GM19395 (cell line): ENCODE data around the gene STX17.
A peak's percentile ranks its signal among the peaks of the same experiment; 100 is the strongest.

Experiments used
- ATAC-seq: cut with Tn5 transposase; IDR thresholded peaks from one replicate; pipeline ENCODE4 v1.9.1; 2021; ENCODE audit warnings: mild to moderate bottlenecking, moderate library complexity; ENCODE audit not compliant: unreplicated experiment

The STX17 gene

DNA sequence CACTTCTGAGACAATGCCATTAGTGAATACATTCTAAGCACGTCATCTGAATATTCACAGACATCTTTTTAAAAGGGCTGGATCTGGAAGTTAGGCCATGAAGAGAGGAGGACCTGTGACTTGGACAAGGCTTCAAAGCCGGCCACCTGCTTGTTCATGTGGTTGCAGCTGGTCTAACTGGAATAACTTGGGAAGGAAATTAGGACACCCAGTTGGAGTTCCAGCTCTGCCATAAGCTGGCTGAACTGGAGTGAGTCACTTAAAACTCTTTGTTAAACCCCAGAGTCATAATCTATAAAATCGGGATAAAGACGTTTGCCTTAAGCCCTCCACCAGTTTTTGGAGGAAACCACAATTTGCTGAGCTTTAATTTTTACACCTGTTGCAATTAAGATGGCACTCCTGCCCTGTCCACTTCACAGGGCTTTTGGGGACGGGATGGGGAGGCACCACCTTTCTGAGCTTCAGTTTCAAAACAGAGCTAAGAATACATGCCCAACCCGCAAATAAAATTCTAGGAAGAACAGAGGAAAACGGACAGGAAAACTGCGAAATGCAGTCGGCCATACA, 536 bp upstream of the STX17 start:
- ATAC-seq, result peak; percentile 1

DNA sequence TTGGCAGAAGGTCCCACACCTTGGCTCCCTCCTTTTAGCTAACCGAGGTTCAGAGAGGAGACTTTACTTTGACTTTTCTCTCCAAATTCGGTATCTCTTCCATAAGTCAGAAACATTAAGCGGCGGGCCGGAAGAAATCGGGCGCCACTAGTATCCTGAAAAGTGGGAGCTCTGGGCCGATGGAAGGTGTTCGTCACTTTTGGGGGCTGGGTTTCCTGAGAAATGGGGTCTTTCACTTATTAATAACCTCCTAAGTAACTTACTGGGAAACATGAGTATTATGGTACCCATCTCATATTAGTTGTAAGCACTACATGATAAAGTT, 716 bp downstream of the STX17 start:
- no peak for ATAC-seq

DNA sequence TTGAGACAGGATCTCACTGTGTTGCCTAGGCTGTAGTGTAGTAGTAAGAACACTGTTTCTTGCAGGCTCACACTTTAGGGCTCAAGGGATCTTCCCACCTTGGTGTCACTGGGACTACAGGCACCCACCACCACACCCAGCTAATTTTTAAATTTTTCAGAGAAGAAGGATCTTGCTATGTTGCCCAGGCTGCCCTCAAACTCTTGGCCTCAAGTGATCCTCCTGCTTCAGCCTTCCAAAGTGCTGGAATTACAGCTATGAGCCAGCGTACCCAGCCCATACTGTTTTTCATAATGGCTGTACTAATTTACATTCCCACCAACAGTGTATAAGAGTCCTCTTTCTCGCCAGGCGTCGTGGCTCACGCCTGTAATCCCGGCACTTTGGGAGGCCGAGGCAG, 5.1 kb downstream of the STX17 start:
- ATAC-seq, result no peak

DNA sequence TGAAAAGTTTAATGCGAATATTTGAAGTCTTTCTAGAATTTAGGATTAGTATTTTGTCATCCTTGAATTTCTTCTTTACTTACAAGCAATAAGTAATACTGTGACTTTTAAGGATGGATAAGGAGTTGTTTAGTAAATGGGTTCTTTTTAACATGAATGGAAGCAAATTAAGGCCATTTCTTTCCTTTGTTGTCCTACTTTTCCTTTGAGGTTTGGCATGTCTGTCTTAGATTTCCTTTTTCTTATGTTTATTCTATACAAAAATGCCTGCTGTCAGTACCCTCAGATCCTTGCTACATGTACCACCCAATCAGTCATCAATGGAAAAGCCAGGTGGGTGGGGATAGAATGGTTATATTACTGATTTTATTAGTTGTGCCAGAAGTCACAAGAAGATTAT, 10.2 kb downstream of the STX17 start:
- ATAC-seq, result no peak

DNA sequence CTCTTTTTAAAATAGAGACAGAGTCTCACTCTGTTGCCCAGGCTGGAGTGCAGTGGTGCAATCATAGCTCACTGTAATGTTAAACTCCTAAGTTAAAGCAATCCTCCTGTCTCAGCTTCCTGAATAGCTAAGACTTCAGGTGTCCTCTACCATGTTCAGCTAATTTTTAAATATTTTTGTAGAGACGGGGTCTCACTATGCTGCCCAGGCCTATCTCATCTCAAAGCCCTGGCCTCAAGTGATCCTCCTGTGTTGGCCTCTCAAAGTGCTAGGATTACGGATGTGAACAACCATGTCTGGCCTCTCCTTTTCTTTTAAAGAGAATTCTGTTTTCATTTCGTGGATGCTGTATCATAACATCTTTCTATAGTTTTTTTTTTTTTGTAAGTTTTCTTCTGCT, 11.7 kb downstream of the STX17 start:
- ATAC-seq, result no peak

DNA sequence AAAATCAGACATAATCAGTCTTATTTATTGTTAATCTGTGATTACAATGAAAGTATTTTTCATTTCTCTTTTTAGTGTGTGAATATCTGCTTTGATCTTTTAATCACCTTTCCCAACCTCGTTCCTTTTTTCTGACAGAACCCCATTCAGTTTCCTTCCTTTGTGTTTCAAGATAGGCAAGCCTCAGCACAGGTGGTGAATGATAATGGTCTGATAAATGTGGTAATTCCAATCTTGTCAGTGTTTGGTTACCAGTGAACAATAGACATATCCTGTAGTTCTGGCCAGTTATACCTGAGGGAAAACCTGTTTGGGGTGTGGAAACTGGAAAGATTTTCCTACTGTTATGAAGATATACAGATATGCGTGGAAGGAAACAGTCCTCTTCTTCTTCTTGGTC, 13.5 kb downstream of the STX17 start:
- ATAC-seq, result no peak

DNA sequence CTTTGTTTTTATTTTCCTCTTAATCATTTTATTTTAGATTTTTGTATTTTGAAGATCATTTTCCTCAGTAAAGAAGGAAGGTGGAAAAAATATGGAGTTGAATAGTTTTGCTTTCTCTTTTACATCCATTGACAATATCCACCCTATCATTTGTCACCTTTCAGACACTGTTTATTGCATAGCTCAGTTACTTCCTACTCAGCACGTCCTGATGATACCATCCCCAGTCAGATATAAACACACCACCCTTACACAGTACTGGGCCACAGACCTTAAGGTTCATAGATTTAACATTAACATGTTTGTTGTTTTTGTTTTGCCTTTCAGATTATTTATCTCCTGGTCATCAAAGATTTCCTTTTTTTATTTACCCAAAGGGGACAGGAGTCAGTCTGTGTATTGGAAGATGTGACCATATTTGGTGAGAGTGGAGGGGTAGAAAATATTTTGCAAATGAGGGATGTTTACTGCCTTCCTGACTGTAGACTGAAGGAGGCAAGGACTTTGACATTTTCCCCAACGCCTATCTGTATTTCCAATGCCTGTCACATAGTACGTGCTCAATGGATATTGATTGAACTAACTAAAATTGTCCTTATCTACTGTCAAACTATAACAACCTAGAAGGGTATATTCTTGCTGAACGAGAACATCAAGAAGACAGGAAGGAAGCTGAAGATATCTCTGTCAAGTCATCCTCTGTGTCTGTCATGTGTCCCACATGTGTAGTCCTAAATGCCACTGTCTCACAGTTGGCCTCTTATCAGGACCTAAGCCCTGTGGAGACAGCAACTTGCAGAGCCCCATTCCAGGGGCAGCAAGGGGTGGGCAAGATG, 15.6 kb downstream of the STX17 start:
- no peak for ATAC-seq

DNA sequence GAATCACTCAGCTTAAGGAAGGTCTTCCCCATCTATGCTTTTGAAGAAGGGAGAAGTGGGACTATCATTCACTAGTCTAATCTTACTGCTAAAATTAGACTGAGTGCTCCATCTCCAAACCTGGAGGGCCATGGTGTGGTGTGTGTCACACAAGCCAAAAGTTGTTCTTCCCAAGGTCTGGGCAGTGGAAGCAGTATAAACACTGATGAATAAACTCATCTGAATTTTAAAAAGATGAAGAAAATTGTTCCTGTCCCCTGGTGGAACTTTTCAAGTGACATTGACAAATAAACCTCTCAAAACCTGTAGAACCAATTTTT, 16.2 kb downstream of the STX17 start:
- ATAC-seq, result no peak

DNA sequence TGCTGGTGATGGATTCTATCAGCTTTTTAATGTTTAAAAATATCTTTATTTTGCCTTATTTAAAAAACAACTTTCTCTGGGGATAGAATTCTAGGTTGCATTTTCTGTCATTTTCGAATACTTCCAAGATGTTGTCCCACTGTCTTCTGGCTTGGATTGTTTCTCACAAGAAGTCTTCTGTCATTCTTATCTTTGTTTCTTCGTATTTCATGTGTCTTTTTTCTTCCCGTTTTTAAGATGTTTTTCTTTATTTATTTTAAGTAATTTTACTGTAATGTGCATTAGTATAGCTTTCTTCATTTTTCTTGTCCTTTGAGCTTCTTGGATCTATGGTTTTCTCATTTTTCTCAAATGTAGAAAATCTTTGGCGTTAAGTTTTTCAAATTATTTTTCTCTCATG, 19.1 kb downstream of the STX17 start:
- no peak for ATAC-seq

DNA sequence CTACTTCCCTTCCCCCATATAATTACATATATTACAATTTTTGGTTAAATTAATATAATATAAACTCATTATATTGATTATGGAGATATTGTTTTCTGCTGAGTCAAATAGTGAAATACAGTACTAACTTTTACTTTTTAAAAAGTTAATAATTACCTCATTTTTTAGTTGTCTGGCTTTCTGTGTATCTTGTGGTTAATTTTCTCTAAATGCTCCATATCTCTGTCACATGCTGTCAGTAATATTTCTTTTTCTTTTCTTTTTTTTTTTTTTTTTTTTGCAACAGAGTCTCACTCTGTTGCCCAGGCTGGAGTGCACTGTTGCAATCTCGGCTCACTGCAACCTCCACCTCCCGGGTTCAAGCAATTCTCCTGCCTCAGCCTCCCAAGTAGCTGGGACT, 23.2 kb downstream of the STX17 start:
- no peak for ATAC-seq

DNA sequence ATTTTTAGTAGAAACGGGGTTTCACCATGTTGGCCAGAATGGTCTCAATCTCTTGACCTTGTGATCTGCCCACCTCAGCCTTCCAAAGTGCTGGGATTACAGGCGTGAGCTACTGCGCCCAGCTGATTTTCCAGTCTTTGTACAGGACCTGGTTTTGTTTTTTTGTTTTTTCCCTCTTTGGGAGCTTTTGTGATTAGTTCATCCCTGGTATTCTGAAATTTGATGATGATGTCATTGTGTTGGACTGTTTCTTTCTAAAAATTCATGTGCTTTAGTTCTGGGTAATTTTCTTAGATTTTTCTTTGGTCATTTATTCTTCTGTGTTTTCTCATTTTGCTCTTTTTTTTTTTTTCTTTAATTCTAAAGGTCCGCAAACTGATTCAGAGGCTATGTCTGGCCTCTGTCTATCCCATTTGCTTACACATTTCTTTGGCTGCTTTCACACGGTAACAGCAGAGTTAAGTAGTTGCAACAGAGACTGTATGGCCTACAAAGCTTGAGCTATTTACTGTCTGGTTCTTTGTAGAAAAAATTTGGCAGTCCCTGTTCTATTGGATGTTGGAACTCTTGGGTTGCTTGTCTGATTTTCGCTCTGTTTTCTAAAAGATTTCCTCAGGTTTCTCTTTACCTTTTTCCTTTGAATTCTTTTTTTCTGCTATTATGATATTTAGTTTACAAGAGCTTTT, 24.8 kb downstream of the STX17 start:
- no peak for ATAC-seq

DNA sequence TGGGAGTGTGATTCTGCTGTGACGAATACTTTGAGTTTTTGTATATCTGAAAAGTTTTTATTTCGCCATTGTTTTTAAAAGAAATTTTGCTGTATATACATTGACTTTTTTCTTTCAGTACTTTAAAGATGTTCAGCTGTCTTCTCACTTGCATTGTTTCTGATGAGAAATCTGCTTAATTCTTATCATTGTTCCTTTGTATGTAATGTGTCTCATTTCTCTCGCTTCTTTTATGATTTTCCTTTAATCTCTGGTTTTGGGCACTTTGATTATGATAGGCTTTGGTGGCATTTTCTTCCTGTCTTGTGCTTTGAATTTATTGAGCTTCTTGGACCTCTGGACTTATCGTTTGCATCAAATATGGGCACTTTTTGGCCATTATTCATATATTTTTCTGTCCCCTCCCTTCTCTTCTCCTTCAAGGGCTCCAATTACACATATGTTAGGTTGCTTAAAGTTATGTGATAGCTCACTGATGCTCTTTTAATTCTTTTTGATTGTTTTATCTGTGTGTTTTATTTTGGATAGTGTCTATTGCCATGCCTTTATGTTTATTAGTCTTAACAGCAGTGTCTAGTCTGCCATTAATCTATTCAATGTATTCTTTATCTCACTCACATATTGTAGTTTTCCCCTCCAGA, 30.6 kb downstream of the STX17 start:
- no peak for ATAC-seq

DNA sequence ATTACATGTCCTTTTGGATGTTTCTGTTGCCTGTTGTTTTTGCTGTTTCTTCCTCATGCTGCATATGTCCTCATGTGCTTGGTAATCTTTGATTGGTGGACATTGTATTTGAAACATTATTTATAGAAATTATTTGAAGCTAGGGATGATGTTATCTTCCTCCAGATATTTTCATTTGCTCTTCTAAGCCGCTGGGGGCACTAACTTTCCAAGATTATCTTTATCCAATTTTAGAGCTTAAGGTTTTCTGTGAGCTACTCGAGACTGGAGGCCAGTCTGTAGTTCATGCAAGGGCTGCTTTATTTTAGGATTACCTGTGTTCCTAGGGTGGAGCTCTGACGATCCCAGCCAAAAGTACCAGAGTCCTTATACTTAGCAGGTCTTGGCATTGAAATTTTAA, 40.9 kb downstream of the STX17 start:
- ATAC-seq, result no peak

DNA sequence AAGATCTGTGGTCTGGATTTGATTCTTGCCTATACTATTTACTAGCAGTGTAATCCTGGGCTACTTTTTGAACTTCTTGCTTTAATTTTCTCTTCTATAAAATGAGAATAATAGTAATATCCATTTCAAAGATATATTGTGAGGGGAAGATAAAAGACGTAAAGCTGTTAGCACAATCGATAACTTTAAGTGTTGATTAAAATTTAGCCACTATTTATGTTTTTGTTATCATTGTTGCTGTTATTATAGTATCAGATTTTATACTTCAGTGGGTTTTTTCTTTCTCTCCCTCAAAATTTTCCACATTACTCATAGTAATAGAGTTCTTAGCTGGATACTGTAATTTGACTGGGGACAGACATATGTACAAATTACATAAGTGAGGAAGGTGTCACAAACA, 42.0 kb downstream of the STX17 start:
- no peak for ATAC-seq

DNA sequence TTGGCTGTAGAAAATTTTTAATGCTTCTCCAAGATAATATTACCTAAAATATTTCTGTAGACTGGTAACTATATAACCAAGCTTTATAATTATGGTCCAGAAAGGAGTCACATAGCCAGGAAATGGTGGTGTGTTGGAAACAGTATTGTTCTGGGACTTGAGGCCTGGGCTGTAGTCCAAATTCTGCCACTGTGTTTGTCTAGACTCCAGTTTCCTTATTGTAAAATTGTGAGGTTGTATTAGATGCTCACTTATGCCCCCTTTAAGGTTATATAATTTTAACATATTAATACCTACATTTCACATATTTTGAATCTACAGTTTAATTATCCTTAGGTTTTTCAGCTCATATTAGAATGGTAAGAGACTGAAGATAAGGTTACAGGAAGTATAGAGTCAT, 42.4 kb downstream of the STX17 start:
- no peak for ATAC-seq

DNA sequence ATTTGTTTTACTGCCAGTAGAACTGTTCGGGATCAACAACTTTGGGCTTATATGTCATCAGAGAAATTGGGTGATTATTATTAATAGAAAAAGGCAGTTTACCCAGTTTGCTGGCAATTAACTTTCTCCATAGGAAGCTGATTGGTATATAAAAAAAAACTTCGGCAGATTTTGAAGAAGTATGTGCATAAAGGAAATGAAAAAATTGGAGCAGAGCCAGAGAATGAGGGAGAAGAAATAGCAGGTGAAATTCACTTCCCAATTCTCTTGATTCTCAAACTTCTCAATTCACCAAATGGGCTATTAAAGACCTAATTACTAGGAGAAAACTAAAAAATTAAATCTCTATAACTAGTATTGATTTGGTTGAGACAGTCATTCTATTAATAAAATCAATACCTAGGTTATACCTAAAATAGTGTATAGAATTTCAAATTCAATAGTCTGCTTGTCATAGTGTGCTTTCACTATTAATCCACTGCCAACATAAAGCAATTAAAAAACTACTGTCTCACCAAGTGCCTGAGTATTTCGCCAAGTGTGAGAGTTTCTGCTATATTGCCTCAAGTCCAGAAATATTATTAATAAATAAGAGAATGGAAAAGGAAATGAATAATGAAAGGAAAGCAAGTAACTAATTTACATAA, 47.5 kb downstream of the STX17 start:
- ATAC-seq, result no peak

DNA sequence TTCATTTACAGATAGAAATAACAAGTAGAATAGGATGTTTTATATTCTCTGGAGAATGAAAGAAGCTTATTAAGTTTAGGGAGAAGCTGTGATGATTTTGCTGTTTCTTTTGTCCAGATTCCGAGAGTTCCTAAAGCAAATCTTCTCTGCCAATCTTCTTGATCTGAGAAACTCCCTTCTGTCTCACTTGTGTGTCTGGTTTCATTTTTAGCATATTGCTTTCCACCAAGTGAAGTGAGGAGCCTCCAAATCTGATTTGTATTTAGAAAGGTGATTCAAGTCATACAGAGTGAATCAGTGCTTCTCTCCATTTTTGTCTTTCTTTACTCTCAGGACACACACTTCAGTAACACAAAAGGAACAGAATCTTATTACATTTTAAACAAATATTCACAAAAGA, 48.4 kb downstream of the STX17 start:
- peak; percentile 66 for ATAC-seq

DNA sequence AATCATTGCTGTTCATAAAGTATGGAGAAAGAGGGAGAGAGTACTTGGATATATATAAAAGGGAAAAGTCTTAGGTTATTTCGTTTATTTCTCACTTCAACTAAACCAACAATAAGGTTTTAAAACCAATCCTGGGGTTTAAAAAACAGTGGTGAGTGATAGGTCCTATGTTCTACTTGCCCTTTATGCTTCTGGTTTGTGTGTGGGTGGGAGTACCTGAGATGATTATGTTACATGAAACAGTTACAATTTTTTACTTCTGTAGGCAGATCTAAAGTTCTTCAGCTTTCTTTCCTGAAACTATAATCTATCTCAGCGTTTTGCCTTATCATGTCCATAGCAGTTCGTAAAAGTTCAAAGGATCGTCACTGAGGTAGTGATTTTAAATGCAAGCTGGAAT, 49.2 kb downstream of the STX17 start:
- ATAC-seq, result no peak

DNA sequence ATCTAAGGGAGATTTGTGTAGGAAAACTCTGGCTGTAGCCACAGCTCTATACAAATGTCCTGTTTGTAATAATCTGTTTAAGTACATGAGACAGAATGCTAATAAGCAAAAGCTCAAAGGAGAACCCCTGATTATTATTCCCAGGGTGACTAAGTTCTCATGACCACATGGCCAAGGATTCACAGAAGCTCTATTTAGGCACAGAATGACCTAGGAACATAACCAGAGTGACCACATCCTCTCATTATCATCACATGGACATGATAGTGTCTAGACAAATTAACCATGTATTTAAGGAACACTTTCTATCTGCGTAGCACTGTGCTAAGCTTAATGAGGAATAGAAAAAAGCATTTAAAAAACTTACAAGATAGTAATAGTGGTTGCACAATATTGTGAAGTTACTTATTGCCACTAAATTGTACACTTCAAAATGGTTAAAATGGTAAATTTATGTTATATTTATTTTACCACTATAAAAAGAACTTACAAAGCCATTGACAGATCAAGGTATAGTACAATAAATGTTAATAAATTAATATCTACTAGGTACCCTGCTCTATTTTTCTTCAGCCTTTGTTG, 56.3 kb downstream of the STX17 start:
- ATAC-seq, result no peak

DNA sequence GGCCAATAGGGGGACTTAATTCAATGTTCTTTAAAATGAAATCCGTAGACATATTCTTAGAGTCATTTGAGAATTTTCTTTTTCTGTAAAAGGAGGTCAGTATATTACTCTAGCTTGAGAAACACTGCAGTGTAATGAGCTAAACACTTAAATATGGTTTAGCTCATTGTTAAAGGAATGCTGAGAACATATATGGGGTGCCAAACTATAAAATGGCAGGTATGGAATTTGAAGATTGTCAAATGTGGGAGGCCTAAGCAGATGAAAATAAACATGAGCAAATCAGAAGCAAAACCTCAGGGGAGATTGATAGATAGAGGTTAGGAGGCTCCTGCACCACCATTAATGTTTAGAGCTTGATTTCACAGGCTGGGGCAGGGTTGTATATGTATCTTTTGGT, 57.9 kb downstream of the STX17 start:
- ATAC-seq, result no peak

DNA sequence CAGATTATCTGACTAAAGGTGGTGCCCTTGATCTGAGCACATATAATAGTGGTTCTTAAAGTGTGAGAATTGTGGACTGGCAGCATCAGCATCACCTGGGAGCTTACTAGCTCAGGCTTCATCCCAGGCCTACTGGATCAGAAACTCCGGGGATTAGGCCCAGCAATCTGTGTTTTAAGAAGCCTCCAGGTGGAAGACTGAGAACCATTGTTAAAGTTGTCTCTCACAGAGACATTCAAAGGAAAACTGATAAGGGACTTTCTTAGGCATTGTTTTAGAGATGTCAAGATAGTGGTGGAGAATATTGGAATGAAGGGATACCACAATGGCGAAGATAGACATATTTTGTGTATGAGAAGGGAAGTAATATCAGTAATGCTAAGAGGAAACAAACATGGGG, 59.5 kb downstream of the STX17 start:
- no peak for ATAC-seq
